OCI-LY7 (cell line): ENCODE data around the gene RIPOR1. TPM values are rescaled to one million over a fixed set of nuclear protein-coding genes. Genes with fewer than 3 reads are reported as not detected.
A peak's percentile ranks its signal among the peaks of the same experiment; 100 is the strongest.

Source experiments
- BruUV-seq: library from RNA; stranded (reverse); fragments of 400-500 nt; replicated peaks from 2 replicates; lab custom pipeline; 2021; lab: Mats Ljungman, UMichigan
- CTCF ChIA-PET: fragments of 300-600 bp; sonication (Branson Sonifier 250); formaldehyde crosslinking; loops from one replicate; lab custom pipeline; 2022; ENCODE audit warnings: antibody characterized with exemption; ENCODE audit not compliant: unreplicated experiment; lab: Charles Lee
- POLR2A ChIA-PET: fragments of 300-600 bp; sonication (Branson Sonifier 250); formaldehyde crosslinking; loops from one replicate; lab custom pipeline; 2022; ENCODE audit warnings: antibody characterized with exemption; lab: Charles Lee
- DNase-seq: peaks from one replicate; pipeline ENCODE4 v3.0.0-alpha.2; 2015; ENCODE audit warnings: low spot score
- H2AFZ ChIP-seq: fragments of 200-600 bp; sonication (generic), shearing (Covaris generic); 2 replicates; pipeline ENCODE4 v1.6.1; 2014; ENCODE audit warnings: mild to moderate bottlenecking, antibody characterized with exemption, low read length, moderate library complexity
- H3K27ac ChIP-seq: fragments of 200-600 bp; sonication (generic); 2 replicates; pipeline ENCODE4 v1.5.1; 2014; ENCODE audit warnings: mixed run types, low read depth, mild to moderate bottlenecking, moderate library complexity, low read length, inconsistent platforms; ENCODE audit not compliant: poor library complexity, severe bottlenecking
- H3K36me3 ChIP-seq: fragments of 200-600 bp; sonication (generic); 2 replicates; pipeline ENCODE4 v1.6.1; 2014; ENCODE audit warnings: mild to moderate bottlenecking, antibody characterized with exemption, low read length, moderate library complexity, mixed read lengths; ENCODE audit not compliant: insufficient read depth
- H3K4me1 ChIP-seq: fragments of 200-600 bp; sonication (generic); 2 replicates; pipeline ENCODE4 v1.5.1; 2014; ENCODE audit warnings: mild to moderate bottlenecking, low read length; ENCODE audit not compliant: insufficient read depth, poor library complexity, severe bottlenecking
- H3K4me2 ChIP-seq: fragments of 200-600 bp; sonication (generic); 2 replicates; pipeline ENCODE4 v1.6.1; 2014; ENCODE audit warnings: mild to moderate bottlenecking, low read length
- H3K4me3 ChIP-seq: fragments of 200-600 bp; sonication (generic); 2 replicates; pipeline ENCODE4 v1.5.1; 2014; ENCODE audit warnings: mild to moderate bottlenecking, low read depth, low read length; ENCODE audit not compliant: poor library complexity, severe bottlenecking
- H3K79me2 ChIP-seq: fragments of 200-600 bp; sonication (generic); 2 replicates; pipeline ENCODE4 v1.6.1; 2016; ENCODE audit warnings: low read depth, mild to moderate bottlenecking, low read length, moderate library complexity, mixed read lengths; ENCODE audit not compliant: insufficient read depth
- H3K9me2 ChIP-seq: fragments of 200-600 bp; sonication (generic); 2 replicates; pipeline ENCODE4 v1.6.1; 2016; ENCODE audit warnings: mild to moderate bottlenecking, low read length, mixed read lengths; ENCODE audit not compliant: insufficient read depth
- H3K9me3 ChIP-seq: fragments of 200-600 bp; sonication (generic); 2 replicates; pipeline ENCODE4 v1.6.1; 2014; ENCODE audit warnings: mild to moderate bottlenecking, mixed run types, low read length, mixed read lengths
- H4K20me1 ChIP-seq: fragments of 200-600 bp; sonication (generic); 2 replicates; pipeline ENCODE4 v1.6.1; 2014; ENCODE audit warnings: mild to moderate bottlenecking, antibody characterized with exemption, low read length, moderate library complexity, mixed read lengths; ENCODE audit not compliant: insufficient read depth
- EZH2phosphoT487 ChIP-seq: fragments of 200-600 bp; sonication (generic); IDR thresholded peaks from 2 replicates; pipeline ENCODE4 v1.6.1; 2018; ENCODE audit warnings: low read depth, borderline replicate concordance, mild to moderate bottlenecking, mixed run types, antibody characterized with exemption, low read length, moderate library complexity, mixed read lengths
- intact Hi-C: fragments of 100-400 bp; cut with micrococcal nuclease; formaldehyde crosslinking; loops from one replicate; pipeline ENCODE4 v1.10.0; 2022; ENCODE audit not compliant: unreplicated experiment
- total RNA-seq, 2 experiments: library from RNA; depleted of rRNA in 1 of 2; stranded (reverse); fragments of >200 nt in 1 of 2; shearing (Covaris generic) in 1 of 2; gene quantifications; 2 replicates each; pipeline ENCODE4 v1.2.3, GENCODE V29; 2014 to 2022
- TF ChIP-seq, protein P1 (sequence below): fragments of 200-600 bp; sonication (generic); conservative IDR thresholded peaks from 2 replicates; pipeline ENCODE4 v1.5.1; 2014; ENCODE audit warnings: mild to moderate bottlenecking, antibody characterized with exemption, low read length, moderate library complexity, mixed read lengths

Gene RIPOR1
- total RNA-seq, 2 experiments from 2014 or later = 9.7 to 40.2 TPM

GRCh38 chr16:67526149-67526791 is 2.4 kb upstream of the RIPOR1 start:
- no peaks in the 10 kb centered on the region for H3K79me2 ChIP-seq
- POLR2A ChIA-PET = no interaction called here
- intact Hi-C loops = no loop called here

DNA sequence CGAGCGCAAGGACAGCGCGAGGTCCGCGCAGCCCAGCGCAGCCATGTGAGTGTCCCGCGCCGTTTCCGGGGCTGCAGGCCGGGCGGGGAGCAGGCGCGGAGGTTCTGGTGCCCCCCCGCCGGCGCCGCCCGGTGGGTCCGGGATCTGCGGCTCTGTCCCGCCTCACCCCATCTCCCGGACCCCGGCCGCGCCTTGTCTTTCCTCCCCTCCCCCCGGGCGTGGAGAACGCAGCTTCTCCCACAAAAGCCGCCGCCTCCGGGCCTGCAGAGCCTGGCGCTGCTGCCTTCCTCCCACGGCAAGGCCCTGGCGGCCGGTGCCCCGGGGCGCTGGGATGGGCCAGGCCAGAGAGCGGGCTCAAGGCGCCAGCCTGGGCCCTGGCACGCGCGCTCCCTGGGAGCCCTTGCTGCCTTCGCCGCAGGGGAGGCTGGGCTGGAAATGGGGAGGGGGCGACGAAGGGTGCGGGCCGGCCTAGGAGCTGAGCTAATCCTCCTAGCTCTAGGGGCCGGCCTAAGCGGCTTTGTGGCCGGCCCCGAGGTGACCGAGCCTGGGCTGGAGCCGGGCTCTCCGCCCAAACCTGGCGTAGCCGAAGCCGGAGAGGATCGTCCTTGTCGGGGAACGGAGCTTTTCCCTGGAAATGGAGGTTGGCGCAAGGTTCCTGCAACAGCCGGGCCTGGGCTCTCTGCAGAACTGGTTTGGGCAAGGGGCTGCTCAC is 397 bp downstream of the RIPOR1 start:
- no peaks in the 10 kb centered on the region for H3K9me2 ChIP-seq
- no peaks in the 10 kb centered on the region for H3K79me2 ChIP-seq
- no TSS peak for BruUV-seq
- ChIA-PET POLR2A (interaction anchor here (0.7 kb wide), 1 partner anchor 116 kb away, joined by 3 read pairs; the partner anchor contains the start of gene CARMIL2), CTCF (interaction anchor here (0.6 kb wide), 1 partner anchor 8 kb away, joined by 5 read pairs; no protein-coding TSS in a partner anchor)
- H3K4me2 ChIP-seq = peak overlapping the region; percentile 61; the same call in 1 of the 2 replicates
- no peak overlapping the region for H3K4me3 ChIP-seq
- H2AFZ ChIP-seq = no peak overlapping the region
- H4K20me1 ChIP-seq = no peaks in the 10 kb centered on the region
- TF ChIP-seq EZH2phosphoT487 = no peak; the same call in 1 of the 2 replicates
- TF ChIP-seq, protein P1, sequence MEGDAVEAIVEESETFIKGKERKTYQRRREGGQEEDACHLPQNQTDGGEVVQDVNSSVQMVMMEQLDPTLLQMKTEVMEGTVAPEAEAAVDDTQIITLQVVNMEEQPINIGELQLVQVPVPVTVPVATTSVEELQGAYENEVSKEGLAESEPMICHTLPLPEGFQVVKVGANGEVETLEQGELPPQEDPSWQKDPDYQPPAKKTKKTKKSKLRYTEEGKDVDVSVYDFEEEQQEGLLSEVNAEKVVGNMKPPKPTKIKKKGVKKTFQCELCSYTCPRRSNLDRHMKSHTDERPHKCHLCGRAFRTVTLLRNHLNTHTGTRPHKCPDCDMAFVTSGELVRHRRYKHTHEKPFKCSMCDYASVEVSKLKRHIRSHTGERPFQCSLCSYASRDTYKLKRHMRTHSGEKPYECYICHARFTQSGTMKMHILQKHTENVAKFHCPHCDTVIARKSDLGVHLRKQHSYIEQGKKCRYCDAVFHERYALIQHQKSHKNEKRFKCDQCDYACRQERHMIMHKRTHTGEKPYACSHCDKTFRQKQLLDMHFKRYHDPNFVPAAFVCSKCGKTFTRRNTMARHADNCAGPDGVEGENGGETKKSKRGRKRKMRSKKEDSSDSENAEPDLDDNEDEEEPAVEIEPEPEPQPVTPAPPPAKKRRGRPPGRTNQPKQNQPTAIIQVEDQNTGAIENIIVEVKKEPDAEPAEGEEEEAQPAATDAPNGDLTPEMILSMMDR = no peak
- intact Hi-C loops = no loop called here
- peak; percentile 17 for DNase-seq
- H3K36me3 ChIP-seq = no peaks in the 10 kb centered on the region
- H3K4me1 ChIP-seq = peaks cover 43% of the 10 kb centered on the region
- H3K9me3 ChIP-seq = no peaks in the 10 kb centered on the region
- no peak overlapping the region for H3K27ac ChIP-seq

More at GRCh38 chr16:67526149-67526791, 2.4 kb upstream of the RIPOR1 start:
- H3K9me2 ChIP-seq = no peaks in the 10 kb centered on the region
- H3K9me3 ChIP-seq = no peaks in the 10 kb centered on the region
- TF ChIP-seq EZH2phosphoT487 = no peak
- TF ChIP-seq, protein P1 = no peak
- no peak overlapping the region for H2AFZ ChIP-seq
- H3K27ac ChIP-seq = no peak overlapping the region
- CTCF ChIA-PET = interaction anchor here (0.6 to 1.6 kb wide), 2 partner anchors 39 to 119 kb away, joined by 3 to 6 read pairs; partner anchors contain the start of gene CARMIL2
- BruUV-seq = no TSS peak
- no peak for DNase-seq
- peaks cover 29% of the 10 kb centered on the region for H3K4me1 ChIP-seq
- H3K4me3 ChIP-seq = no peak overlapping the region
- H3K4me2 ChIP-seq = no peak overlapping the region
- H4K20me1 ChIP-seq = no peaks in the 10 kb centered on the region
- no peaks in the 10 kb centered on the region for H3K36me3 ChIP-seq
